Neutrophil (primary cell): ENCODE data around the gene SLC10A3.

ENCODE experiments used
- H3K27ac ChIP-seq: fragments of 200-600 bp; sonication (generic); 2 replicates; pipeline ENCODE4 v1.5.1; 2016; ENCODE audit warnings: mild to moderate bottlenecking, moderate library complexity
- H3K27me3 ChIP-seq: fragments of 200-600 bp; sonication (generic); 2 replicates; pipeline ENCODE4 v1.6.0; 2016; ENCODE audit warnings: mild to moderate bottlenecking
- H3K36me3 ChIP-seq: fragments of 200-600 bp; sonication (generic); 2 replicates; pipeline ENCODE4 v1.5.1; 2017
- H3K4me1 ChIP-seq, 2 experiments: fragments of 200-600 bp in 1 of 2; sonication (generic) in 1 of 2; 1 replicate in 1 of 2; 2 replicates in 1 of 2; pipeline versions ENCODE4 v1.5.1 to v1.6.1; 2013 to 2016; ENCODE audit warnings: low read depth in 1 of 2, low read length in 1 of 2, mild to moderate bottlenecking in 1 of 2, moderate library complexity in 1 of 2; ENCODE audit not compliant: control insufficient read depth in 1 of 2, insufficient read depth in 1 of 2
- H3K4me3 ChIP-seq, 2 experiments: fragments of 200-600 bp in 1 of 2; sonication (generic) in 1 of 2; 1 replicate in 1 of 2; 2 replicates in 1 of 2; pipeline ENCODE4 v1.5.1; 2013 to 2016; ENCODE audit warnings: low read depth in 1 of 2, low read length in 1 of 2, mild to moderate bottlenecking in 1 of 2, moderate library complexity in 1 of 2
- H3K9me3 ChIP-seq: fragments of 200-600 bp; sonication (generic); 2 replicates; pipeline ENCODE4 v1.5.1; 2016
- CTCF ChIP-seq: fragments of 200-600 bp; sonication (generic); IDR thresholded peaks from 2 replicates; pipeline ENCODE4 v1.5.1; 2016; ENCODE audit warnings: antibody characterized with exemption

SLC10A3 gene

GRCh38 chrX:154468217-154468616 lies 22.2 kb downstream of the SLC10A3 start:
- Histone ChIP-seq H3K27me3 (no peaks in the 10 kb centered on the region), H3K36me3 (no peaks in the 10 kb centered on the region), H3K4me3 (no peak overlapping the region), H3K27ac (no peak overlapping the region), H3K4me1 (no peaks in the 10 kb centered on the region), H3K9me3 (no peaks in the 10 kb centered on the region)
- TF ChIP-seq CTCF, result no peak

- H3K4me1 ChIP-seq, result no peaks in the 10 kb centered on the region
- no peak for TF ChIP-seq CTCF
- H3K36me3 ChIP-seq, result no peaks in the 10 kb centered on the region
- H3K27me3 ChIP-seq, result no peaks in the 10 kb centered on the region
- no peak overlapping the region for H3K4me3 ChIP-seq
- H3K9me3 ChIP-seq, result no peaks in the 10 kb centered on the region
- no peak overlapping the region for H3K27ac ChIP-seq
These were observed 22.9 kb downstream of the SLC10A3 start for GRCh38 chrX:154467556-154467955.

GRCh38 chrX:154466907-154467306 lies 23.5 kb downstream of the SLC10A3 start:
- H3K27me3 ChIP-seq, result no peaks in the 10 kb centered on the region
- no peak for TF ChIP-seq CTCF
- no peak overlapping the region for H3K27ac ChIP-seq
- H3K9me3 ChIP-seq, result no peaks in the 10 kb centered on the region
- H3K4me1 ChIP-seq, result no peaks in the 10 kb centered on the region
- no peaks in the 10 kb centered on the region for H3K36me3 ChIP-seq
- H3K4me3 ChIP-seq, result no peak overlapping the region

DNA sequence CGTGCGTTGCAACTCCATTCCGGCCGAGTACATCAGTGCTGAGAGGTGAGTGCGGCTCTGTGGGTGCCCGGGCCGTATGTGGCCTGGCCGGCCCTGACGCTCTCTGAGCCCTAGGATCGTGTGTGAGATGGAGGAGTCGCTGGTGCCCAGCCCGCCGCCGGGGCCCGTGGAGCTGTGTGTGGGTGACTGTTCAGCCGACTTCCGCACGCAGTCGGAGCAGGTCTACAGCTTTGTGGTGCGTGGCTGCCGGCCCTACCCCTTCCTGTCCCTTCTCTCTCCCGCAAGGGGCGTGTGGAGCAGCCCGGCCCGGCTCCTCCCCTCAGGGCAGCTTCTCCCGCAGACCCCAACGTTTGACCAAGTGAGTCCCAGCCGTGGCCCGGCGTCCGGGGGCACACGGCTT lies 24.4 kb downstream of the SLC10A3 start:
- TF ChIP-seq CTCF, result no peak
- H3K4me1 ChIP-seq, result no peaks in the 10 kb centered on the region
- no peaks in the 10 kb centered on the region for H3K27me3 ChIP-seq
- H3K27ac ChIP-seq, result no peak overlapping the region
- no peaks in the 10 kb centered on the region for H3K9me3 ChIP-seq
- no peaks in the 10 kb centered on the region for H3K36me3 ChIP-seq
- no peak overlapping the region for H3K4me3 ChIP-seq

GRCh38 chrX:154465601-154466000 lies 24.8 kb downstream of the SLC10A3 start:
- H3K27me3 ChIP-seq, result no peaks in the 10 kb centered on the region
- TF ChIP-seq CTCF, result no peak
- no peak overlapping the region for H3K4me3 ChIP-seq
- no peaks in the 10 kb centered on the region for H3K36me3 ChIP-seq
- H3K9me3 ChIP-seq, result no peaks in the 10 kb centered on the region
- H3K4me1 ChIP-seq, result no peaks in the 10 kb centered on the region
- H3K27ac ChIP-seq, result no peak overlapping the region

DNA sequence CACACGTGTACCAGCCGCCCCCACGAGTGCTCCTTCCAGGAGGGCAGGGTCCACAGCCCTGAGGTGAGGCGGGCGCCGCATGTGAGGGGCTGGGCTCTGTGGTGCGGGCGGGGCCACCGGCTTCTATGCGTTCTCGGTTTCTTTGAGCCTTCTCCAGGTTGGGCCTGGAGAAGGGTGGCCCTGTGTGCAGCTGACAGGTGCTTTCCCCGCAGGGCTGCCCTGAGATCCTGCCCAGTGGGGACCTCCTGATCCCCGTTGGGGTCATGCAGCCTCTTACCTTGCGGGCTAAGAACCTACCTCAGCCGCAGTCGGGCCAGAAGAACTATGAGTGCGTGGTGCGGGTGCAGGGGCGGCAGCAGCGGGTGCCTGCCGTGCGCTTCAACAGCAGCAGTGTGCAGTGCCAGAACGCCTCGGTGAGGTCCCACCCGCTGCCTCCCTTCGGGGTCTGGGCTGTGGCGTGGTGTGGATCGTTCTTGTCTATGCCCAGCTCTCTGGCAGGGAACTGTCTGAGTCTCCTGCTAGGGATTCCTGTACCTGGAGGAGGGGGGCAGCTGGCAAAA lies 25.5 kb downstream of the SLC10A3 start:
- Histone ChIP-seq H3K27me3 (no peaks in the 10 kb centered on the region), H3K4me3 (no peak overlapping the region), H3K9me3 (no peaks in the 10 kb centered on the region), H3K4me1 (no peaks in the 10 kb centered on the region), H3K36me3 (no peaks in the 10 kb centered on the region), H3K27ac (no peak overlapping the region)
- no peak for TF ChIP-seq CTCF
